GM12873 (cell line): Measurements from ENCODE around the gene SCGB1C2.

Source experiments
- TF ChIP-seq, protein P1 (sequence below): IDR thresholded peaks from 2 replicates; pipeline ENCODE4 v1.5.1; 2012; ENCODE audit warnings: low read depth, mild to moderate bottlenecking, moderate library complexity, low read length, control low read depth; ENCODE audit not compliant: insufficient read depth; ENCODE audit errors: missing control alignments

SCGB1C2 gene

DNA sequence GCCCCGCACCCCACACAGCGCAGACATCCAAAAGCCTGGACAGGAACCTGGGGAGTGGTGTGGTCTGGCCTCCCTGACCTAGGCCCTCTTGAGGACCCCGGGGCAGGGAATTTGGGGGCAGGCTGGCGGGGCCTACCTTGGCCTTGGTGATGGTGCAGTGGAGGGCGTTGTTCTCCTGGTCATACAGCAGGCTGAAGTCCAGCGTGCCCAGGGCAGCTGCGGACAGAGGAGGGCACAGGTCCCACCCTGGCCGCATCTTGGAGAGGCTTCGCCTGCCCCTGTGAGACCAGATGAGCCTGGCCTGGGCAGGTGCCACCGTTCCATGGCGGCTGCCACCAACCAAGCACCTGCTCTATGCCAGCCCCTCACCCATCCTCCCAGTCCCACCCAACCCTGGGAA, 35.0 kb downstream of the SCGB1C2 start:
- TF ChIP-seq, protein P1, sequence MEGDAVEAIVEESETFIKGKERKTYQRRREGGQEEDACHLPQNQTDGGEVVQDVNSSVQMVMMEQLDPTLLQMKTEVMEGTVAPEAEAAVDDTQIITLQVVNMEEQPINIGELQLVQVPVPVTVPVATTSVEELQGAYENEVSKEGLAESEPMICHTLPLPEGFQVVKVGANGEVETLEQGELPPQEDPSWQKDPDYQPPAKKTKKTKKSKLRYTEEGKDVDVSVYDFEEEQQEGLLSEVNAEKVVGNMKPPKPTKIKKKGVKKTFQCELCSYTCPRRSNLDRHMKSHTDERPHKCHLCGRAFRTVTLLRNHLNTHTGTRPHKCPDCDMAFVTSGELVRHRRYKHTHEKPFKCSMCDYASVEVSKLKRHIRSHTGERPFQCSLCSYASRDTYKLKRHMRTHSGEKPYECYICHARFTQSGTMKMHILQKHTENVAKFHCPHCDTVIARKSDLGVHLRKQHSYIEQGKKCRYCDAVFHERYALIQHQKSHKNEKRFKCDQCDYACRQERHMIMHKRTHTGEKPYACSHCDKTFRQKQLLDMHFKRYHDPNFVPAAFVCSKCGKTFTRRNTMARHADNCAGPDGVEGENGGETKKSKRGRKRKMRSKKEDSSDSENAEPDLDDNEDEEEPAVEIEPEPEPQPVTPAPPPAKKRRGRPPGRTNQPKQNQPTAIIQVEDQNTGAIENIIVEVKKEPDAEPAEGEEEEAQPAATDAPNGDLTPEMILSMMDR, result no peak

DNA sequence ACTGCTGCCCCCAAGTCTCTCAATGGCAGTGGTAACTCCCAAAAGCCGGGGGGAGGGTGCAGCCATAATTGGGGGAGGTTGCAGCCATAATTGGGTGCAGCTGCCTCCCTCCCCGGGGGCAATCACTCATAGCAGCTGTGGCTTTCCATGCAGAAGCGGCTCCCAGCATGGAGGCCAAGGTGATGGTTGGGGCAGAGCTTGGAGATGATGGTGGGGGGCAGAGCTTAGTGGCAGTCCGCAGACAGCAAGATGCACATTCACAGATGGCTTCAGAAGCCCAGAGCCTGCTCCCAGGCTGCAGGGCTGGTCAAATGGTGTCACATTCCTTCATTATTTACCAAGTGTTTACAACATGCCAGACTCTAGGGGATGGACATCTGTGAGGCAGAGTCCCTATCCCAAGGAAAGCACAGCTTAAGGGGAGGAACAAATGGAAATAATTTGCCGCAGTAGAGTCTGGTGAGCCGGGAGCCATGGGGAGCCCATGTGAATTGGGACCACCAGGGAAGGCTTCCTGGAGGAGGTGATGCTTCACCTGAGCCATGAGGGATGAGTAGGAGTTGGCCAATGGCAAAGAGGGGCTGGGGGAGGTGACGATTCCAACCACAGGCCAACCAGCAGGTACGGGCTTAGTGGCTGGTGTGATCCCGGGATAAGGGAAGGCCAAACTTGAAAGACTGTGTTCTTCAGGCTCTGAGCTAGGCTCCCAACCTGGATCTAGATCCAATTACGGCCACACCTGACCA, 36.0 kb downstream of the SCGB1C2 start:
- TF ChIP-seq, protein P1, result no peak

DNA sequence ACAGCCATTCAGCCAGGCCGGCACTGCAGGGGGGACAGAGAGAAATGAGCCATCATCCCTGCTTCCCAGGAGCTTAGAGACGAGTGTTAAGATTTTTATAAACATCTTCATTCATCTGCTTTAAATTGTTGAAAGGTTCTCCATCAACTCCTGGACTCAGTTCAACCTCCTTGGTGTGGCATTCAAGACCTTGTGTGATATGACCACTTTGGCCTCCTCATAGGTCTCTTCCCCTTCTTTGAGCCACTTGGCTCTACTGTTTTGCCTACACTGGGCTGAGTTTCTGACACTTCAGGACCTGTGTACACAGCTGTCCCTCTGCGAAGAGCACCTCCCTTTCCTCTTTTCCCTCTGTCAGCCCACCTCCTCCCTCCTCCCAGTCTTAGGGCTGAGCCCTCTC, 39.8 kb downstream of the SCGB1C2 start:
- TF ChIP-seq, protein P1, result no peak

DNA sequence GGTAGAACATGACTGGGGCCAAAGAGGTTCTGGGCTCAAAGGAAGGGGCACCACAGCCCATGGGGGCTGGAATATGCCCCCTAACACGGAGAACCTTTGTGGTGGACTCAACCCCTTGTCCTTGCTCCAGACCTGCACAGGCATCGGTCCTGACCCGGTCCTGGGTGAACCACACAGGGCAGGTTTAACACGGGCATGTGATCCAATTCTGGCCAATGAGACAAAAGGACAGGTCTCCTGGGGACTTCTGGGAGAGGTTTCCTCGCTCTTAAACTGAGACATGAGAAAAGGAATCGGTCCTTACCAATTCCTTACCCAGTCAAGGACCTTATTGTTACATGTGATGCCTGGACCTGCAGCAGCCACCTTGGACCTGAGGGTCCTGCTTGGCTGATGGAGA, 40.4 kb downstream of the SCGB1C2 start:
- TF ChIP-seq, protein P1, result no peak

DNA sequence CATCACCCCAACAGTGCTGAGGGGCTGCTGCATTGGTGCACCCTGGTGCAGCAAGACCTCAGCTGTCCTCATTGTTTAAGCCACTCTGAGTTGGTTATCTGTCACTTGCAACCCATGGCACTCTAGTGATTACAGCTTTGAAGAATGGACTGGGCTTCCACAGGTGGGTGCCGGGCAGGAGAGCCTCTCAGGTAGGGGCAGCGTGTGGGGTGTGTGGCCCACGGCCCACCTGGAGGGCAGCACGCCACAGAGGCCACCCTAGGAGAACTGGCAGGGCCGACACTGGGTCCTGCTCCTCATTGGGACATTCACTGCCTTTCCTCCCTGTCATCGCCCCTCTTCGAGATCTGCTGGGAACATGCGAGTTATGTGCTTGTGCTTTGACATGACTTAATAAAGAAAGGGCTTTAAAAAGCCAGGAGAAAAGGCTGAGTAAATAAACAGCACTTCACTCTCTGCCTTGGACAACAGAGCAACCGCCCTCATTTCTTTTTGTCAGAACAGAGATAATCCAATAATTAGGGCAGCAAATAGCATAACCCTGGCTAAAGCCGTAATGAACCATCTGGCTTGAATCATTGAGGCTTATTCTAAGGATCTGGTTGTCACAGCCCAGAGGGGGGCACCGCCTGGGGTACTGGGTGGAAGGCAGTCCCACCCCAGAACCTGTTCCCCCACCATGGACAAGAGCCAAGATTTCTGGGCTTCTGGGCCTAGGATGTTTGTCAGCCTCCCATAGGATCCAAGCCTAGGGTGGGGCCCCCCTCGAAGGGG, 41.1 kb downstream of the SCGB1C2 start:
- TF ChIP-seq, protein P1, result no peak

DNA sequence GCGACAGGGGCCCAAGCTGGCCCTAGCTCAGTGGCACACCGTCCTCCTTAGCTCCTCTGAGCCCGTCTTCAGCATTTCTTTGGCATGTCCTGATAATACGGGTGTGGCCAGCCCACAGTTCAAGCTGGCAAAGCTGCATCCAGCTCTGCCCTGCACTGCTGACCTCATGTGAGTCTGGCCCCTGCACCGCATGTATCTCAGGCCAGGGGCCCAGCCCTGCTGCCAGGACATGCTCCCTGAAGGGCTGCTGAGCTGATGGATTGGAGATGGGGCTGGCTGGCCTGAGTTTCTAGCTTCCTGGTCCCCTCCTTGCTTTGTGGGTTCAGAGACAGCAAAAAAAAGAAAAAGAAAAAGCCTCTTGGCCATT, 41.7 kb downstream of the SCGB1C2 start:
- TF ChIP-seq, protein P1, result no peak

DNA sequence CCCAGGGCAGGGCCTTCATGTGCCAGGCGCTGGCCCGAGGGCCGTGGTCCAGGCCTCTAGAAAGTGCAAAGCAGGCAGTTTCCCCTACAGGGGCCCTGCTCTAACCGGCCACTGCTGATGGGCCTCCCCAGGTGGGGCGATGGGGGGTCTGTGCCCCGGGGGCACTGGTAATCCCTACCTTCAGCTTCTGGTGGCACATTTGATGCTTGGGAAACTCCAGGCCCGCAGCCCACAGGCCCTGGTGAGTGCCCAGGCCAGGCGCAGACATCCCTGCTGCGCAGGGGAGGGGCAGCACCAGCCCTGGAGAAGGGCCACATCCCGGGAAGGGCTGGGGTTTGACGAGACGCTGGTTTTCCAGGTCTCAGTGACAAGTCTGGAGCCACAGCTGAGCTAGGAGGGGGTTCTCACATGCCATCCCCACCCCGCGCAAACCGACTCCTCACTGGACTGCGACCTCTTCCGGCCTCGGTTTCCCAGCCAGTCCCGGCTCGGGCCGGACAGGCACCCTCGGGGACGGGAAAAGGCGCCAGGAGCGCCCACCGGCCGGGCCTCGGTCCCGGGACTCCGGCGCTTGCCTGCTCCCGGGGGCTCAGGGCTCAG, 42.5 kb downstream of the SCGB1C2 start:
- TF ChIP-seq, protein P1, result no peak
